PC-9 (cell line): ENCODE measurements around the gene POTEH. TPM values are rescaled to one million over a fixed set of nuclear protein-coding genes. Genes with fewer than 3 reads are reported as not detected.
"Not testable (repeated sequence)": the region's sequence is repeated elsewhere in the genome, so short reads cannot be mapped to it uniquely, and the experiment has no call there.

ENCODE experiments used
- BruUV-seq: library from RNA; stranded (reverse); fragments of 400-500 nt; replicated peaks from 2 replicates; lab custom pipeline; 2021; lab: Mats Ljungman, UMichigan
- CTCF ChIA-PET: fragments of 300-600 bp; sonication (Branson Sonifier 250); formaldehyde crosslinking; loops from one replicate; lab custom pipeline; 2022; ENCODE audit warnings: antibody characterized with exemption; lab: Charles Lee
- POLR2A ChIA-PET: fragments of 300-600 bp; sonication (Branson Sonifier 250); formaldehyde crosslinking; loops from one replicate; lab custom pipeline; 2022; ENCODE audit warnings: antibody characterized with exemption; ENCODE audit not compliant: unreplicated experiment; lab: Charles Lee
- DNase-seq, 2 experiments: peaks; one replicate each; pipeline versions ENCODE4 v3.0.0 to v3.0.0-alpha.2; 2015 to 2022; ENCODE audit warnings: mixed read lengths in 1 of 2
- H2AFZ ChIP-seq: fragments of 200-600 bp; sonication (generic); 2 replicates; pipeline ENCODE4 v1.8.1; 2017; ENCODE audit warnings: antibody characterized with exemption
- H3F3A ChIP-seq: fragments of 200-600 bp; sonication (generic); 2 replicates; pipeline ENCODE4 v1.8.1; 2017; ENCODE audit warnings: antibody characterized with exemption, mild to moderate bottlenecking, low read depth; ENCODE audit not compliant: insufficient read depth
- H3K27ac ChIP-seq: fragments of 200-600 bp; sonication (generic); 2 replicates; pipeline ENCODE4 v1.6.1; 2016; ENCODE audit warnings: mixed run types
- H3K27me3 ChIP-seq: fragments of 200-600 bp; sonication (generic); 2 replicates; pipeline ENCODE4 v1.6.1; 2016; ENCODE audit warnings: low read depth, mixed run types; ENCODE audit not compliant: insufficient read depth
- H3K36me3 ChIP-seq: fragments of 200-600 bp; sonication (generic); 2 replicates; pipeline ENCODE4 v1.6.1; 2016; ENCODE audit warnings: low read depth, mixed run types
- H3K4me1 ChIP-seq: fragments of 200-600 bp; sonication (generic); replicated peaks from 2 replicates; pipeline ENCODE4 v1.6.1; 2016; ENCODE audit warnings: mixed run types; ENCODE audit not compliant: insufficient read depth
- H3K4me2 ChIP-seq: fragments of 200-600 bp; sonication (generic); 2 replicates; pipeline ENCODE4 v1.6.1; 2017; ENCODE audit warnings: mixed run types
- H3K4me3 ChIP-seq: fragments of 200-600 bp; sonication (generic); 2 replicates; pipeline ENCODE4 v1.6.1; 2016; ENCODE audit warnings: mixed run types
- H3K79me2 ChIP-seq: fragments of 200-600 bp; sonication (generic); 2 replicates; pipeline ENCODE4 v1.6.1; 2017; ENCODE audit warnings: low read depth, mixed run types
- H3K9me2 ChIP-seq: fragments of 200-600 bp; sonication (generic); 2 replicates; pipeline ENCODE4 v1.8.1; 2017; ENCODE audit warnings: mild to moderate bottlenecking; ENCODE audit not compliant: insufficient read depth
- H3K9me3 ChIP-seq: fragments of 200-600 bp; sonication (generic); 2 replicates; pipeline ENCODE4 v1.8.1; 2016; ENCODE audit warnings: low read depth; ENCODE audit not compliant: insufficient read depth
- H4K20me1 ChIP-seq: fragments of 200-600 bp; sonication (generic); 2 replicates; pipeline ENCODE4 v1.8.1; 2017; ENCODE audit not compliant: insufficient read depth
- intact Hi-C: fragments of 100-400 bp; cut with micrococcal nuclease; formaldehyde crosslinking; loops from one replicate; pipeline ENCODE4 v1.10.0; 2022; ENCODE audit not compliant: unreplicated experiment
- total RNA-seq: library from RNA; stranded (reverse); gene quantifications from 2 replicates; pipeline ENCODE4 v1.2.3, GENCODE V29; 2021

Gene POTEH
- total RNA-seq, 1 experiment from 2014 or later, result not detected

- H3K9me2 ChIP-seq, H3K27ac ChIP-seq, POLR2A ChIA-PET, DNase-seq, intact Hi-C loops, H3K79me2 ChIP-seq, H3K4me2 ChIP-seq, H3K4me1 ChIP-seq, H3F3A ChIP-seq, CTCF ChIA-PET, H2AFZ ChIP-seq, H3K9me3 ChIP-seq, H3K4me3 ChIP-seq, H3K27me3 ChIP-seq, H4K20me1 ChIP-seq, H3K36me3 ChIP-seq, BruUV-seq: not testable (repeated sequence)
Observed at GRCh38 chr22:15665478-15665877, 24.3 kb upstream of the POTEH start.

DNA sequence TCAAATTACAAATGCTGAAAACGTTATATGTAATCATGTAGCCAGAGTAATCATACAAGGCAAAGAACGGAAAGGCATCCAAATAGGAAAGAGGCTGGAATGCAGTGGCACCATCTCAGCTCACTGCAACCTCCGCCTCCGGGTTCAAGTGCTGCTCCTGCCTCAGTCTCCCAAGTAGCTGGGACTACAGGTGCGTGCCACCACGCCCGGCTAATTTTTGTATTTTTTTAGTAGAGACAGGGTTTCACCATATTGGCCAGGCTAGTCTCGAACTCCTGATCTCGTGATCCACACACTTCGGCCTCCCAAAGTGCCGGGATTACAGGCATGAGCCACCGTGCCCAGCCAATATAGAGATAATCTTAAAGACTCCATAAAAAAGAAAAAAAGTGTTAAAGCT, 20.4 kb upstream of the POTEH start:
- intact Hi-C loops, CTCF ChIA-PET, H3K9me2 ChIP-seq, H4K20me1 ChIP-seq, BruUV-seq, H3K4me3 ChIP-seq, H3K27me3 ChIP-seq, H3K27ac ChIP-seq, DNase-seq, H3K4me1 ChIP-seq, H3K36me3 ChIP-seq, H2AFZ ChIP-seq, H3F3A ChIP-seq, H3K4me2 ChIP-seq, POLR2A ChIA-PET, H3K79me2 ChIP-seq, H3K9me3 ChIP-seq: not testable (repeated sequence)

DNA sequence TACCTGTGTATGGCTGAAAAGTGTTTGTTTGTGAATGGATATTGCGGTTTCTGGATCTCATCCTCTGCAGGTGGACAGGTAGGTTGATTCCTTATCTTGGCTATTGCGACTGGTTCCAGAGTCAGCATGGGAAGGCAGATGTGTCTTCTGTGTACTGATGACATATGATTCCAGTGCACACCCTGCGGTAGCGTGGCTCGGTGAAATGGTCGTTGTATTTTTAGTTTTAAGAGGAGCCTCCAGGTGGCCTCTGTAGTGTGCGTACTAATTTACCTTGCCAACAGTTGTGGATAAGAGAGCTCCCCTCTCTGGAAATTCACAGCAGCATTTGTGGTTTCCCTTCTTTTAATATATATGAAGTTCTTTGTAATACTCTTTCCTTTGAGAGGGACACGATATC, 10.1 kb upstream of the POTEH start:
- H3K4me2 ChIP-seq, H3K4me1 ChIP-seq, BruUV-seq, H3K4me3 ChIP-seq, H3K9me3 ChIP-seq, POLR2A ChIA-PET, H3F3A ChIP-seq, H3K27me3 ChIP-seq, H3K36me3 ChIP-seq, H2AFZ ChIP-seq, DNase-seq, H3K79me2 ChIP-seq, CTCF ChIA-PET, intact Hi-C loops, H3K9me2 ChIP-seq, H4K20me1 ChIP-seq, H3K27ac ChIP-seq: not testable (repeated sequence)

DNA sequence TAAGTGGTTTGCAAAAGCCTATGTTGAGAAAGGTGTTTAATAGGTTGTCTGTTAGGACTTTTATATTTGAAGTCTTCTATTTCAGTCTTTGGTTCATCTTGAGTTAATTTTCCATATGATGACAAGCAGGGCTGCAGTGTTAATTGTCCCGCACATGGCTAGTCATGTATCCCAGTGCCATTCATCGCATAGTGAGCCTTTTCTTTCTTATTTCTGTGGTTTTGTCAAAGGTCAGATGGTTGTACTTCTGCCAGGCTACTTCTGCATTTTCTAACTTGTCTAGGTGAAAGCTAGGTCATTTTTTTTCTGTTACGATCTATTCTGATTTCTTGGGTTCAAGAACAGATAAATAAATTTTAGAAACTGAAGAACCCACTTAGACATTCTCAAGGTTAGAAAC, 5.7 kb upstream of the POTEH start:
- H2AFZ ChIP-seq, H3K79me2 ChIP-seq, H3K9me3 ChIP-seq, BruUV-seq, H3K9me2 ChIP-seq, POLR2A ChIA-PET, DNase-seq, H3K36me3 ChIP-seq, H3K4me2 ChIP-seq, H3F3A ChIP-seq, H3K27ac ChIP-seq, H3K27me3 ChIP-seq, intact Hi-C loops, H3K4me1 ChIP-seq, CTCF ChIA-PET, H3K4me3 ChIP-seq, H4K20me1 ChIP-seq: not testable (repeated sequence)

DNA sequence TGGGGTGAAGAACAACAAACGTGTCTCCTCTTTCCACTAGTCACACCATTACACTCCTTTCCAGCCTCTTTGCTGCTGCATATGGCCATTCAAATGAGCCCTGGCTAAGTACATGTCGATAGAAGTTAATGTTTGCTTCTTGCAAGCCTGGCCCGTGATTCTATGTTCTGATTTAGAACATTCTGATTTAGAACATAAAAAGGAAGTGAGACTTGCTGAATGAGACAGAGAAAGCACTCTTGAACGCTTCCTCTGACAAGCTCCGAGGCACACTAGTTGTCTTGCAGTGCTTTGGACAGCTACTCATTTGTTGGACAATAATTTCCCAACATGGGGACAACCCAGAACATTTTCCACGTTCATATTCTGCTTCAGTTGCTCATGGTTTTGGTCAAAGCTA, 5.1 kb upstream of the POTEH start:
- H3K9me2 ChIP-seq, DNase-seq, H4K20me1 ChIP-seq, H3K27me3 ChIP-seq, intact Hi-C loops, H3K79me2 ChIP-seq, CTCF ChIA-PET, H3K4me2 ChIP-seq, H3K4me3 ChIP-seq, BruUV-seq, H2AFZ ChIP-seq, POLR2A ChIA-PET, H3K9me3 ChIP-seq, H3K27ac ChIP-seq, H3K36me3 ChIP-seq, H3K4me1 ChIP-seq, H3F3A ChIP-seq: not testable (repeated sequence)

DNA sequence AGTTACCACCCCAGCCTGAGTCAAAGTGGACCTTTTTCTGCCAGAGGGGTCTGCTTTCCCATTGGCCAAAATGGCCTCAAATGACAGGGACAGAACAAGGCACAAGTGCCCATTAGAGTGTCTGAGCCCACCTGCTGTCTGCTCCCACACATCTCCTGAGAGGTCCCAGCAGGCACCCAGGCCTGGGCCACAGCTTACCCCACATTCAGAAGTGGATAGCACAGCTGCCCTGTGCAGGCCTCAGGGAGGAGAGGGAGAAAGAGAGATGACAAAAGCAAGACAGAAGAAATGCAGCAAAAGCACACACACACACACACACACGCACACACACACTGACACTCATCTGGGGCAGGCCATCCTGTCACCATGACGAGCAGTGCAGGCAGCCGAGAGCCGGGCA, 4.2 kb upstream of the POTEH start:
- H3F3A ChIP-seq, H2AFZ ChIP-seq, BruUV-seq, H3K79me2 ChIP-seq, H4K20me1 ChIP-seq, H3K9me2 ChIP-seq, H3K36me3 ChIP-seq, CTCF ChIA-PET, DNase-seq, H3K9me3 ChIP-seq, H3K4me3 ChIP-seq, POLR2A ChIA-PET, H3K27ac ChIP-seq, intact Hi-C loops, H3K4me2 ChIP-seq, H3K27me3 ChIP-seq, H3K4me1 ChIP-seq: not testable (repeated sequence)

DNA sequence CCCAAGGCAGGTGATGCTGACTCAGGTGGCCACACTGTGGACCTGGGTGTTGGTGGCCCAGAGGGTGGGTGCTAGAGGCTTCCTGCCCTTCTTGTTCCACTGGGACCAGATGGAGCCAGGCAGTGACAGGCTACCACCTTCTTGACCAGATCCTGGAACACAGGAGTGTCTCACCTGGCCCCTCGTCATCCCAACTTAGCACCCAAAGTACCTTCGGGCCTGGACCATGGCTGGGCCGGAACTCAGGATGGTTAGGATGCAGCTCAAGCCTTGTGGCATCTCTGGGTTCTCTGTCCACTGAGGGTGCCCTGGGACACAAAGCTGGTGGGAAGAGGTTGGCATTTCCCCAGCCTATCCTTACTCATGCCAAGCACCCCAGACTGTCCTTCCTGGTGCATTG, 2.7 kb upstream of the POTEH start:
- CTCF ChIA-PET, H3K27me3 ChIP-seq, DNase-seq, POLR2A ChIA-PET, H4K20me1 ChIP-seq, H3K4me2 ChIP-seq, H3K79me2 ChIP-seq, H3K4me1 ChIP-seq, H3K27ac ChIP-seq, intact Hi-C loops, H3F3A ChIP-seq, H2AFZ ChIP-seq, H3K4me3 ChIP-seq, H3K9me3 ChIP-seq, H3K9me2 ChIP-seq, H3K36me3 ChIP-seq, BruUV-seq: not testable (repeated sequence)

DNA sequence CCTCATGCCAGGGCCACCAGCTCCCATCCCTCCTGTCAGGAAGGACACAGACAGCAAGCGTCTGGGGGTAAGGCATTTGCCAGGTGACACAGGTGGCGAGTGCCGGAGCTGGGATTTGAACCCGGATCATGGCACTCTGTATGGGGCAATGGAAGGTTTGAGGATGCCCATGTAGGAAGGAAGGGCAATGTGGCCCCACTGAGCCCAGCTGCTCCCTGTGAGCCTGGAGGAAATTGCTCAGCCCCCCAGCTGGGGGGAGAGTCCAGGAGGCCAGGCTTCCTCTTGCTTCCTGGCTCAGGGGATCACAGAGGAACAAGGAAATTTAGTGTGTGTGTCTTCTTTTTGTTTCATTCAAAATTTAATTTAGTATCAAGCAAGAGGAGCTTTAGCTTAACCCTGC, 2.1 kb upstream of the POTEH start:
- CTCF ChIA-PET, H3K4me1 ChIP-seq, H3K9me3 ChIP-seq, H3K9me2 ChIP-seq, BruUV-seq, H3K27me3 ChIP-seq, H2AFZ ChIP-seq, H3F3A ChIP-seq, H3K4me2 ChIP-seq, H3K79me2 ChIP-seq, H3K27ac ChIP-seq, DNase-seq, H3K36me3 ChIP-seq, POLR2A ChIA-PET, intact Hi-C loops, H4K20me1 ChIP-seq, H3K4me3 ChIP-seq: not testable (repeated sequence)
